GM19467 (cell line): ENCODE measurements around the gene FOXN1.

Experiments
- ATAC-seq: cut with Tn5 transposase; IDR thresholded peaks from one replicate; pipeline ENCODE4 v1.9.1; 2021; ENCODE audit warnings: mild to moderate bottlenecking, moderate library complexity; ENCODE audit not compliant: unreplicated experiment

FOXN1 gene

GRCh38 chr17:28498652-28499363 is 7.3 kb upstream of the FOXN1 start:
- no peak for ATAC-seq

- ATAC-seq, result no peak
Measured at GRCh38 chr17:28499364-28499664, 6.8 kb upstream of the FOXN1 start.

GRCh38 chr17:28499684-28500357 is 6.3 kb upstream of the FOXN1 start:
- ATAC-seq, result no peak

- no peak for ATAC-seq
Measured at GRCh38 chr17:28500712-28501379, 5.3 kb upstream of the FOXN1 start.

- no peak for ATAC-seq
Measured at GRCh38 chr17:28501421-28502284, 4.5 kb upstream of the FOXN1 start.

GRCh38 chr17:28503420-28503819 is 2.7 kb upstream of the FOXN1 start:
- no peak for ATAC-seq

GRCh38 chr17:28506763-28507487 is 777 bp downstream of the FOXN1 start:
- ATAC-seq, result no peak

- ATAC-seq, result no peak
Measured at GRCh38 chr17:28507567-28508203, 1.5 kb downstream of the FOXN1 start.

- ATAC-seq, result no peak
Measured at GRCh38 chr17:28508211-28508724, 2.1 kb downstream of the FOXN1 start.

- no peak for ATAC-seq
Measured at GRCh38 chr17:28509789-28510188, 3.6 kb downstream of the FOXN1 start.

- no peak for ATAC-seq
Measured at GRCh38 chr17:28511858-28512461, 5.8 kb downstream of the FOXN1 start.

GRCh38 chr17:28513476-28513875 is 7.3 kb downstream of the FOXN1 start:
- no peak for ATAC-seq

- ATAC-seq, result no peak
Measured at GRCh38 chr17:28514561-28515002, 8.4 kb downstream of the FOXN1 start.

- ATAC-seq, result no peak
Measured at GRCh38 chr17:28515518-28515917, 9.4 kb downstream of the FOXN1 start.

GRCh38 chr17:28518132-28518531 is 12.0 kb downstream of the FOXN1 start:
- ATAC-seq, result no peak

GRCh38 chr17:28518578-28518977 is 12.4 kb downstream of the FOXN1 start:
- ATAC-seq, result no peak

GRCh38 chr17:28519236-28519635 is 13.1 kb downstream of the FOXN1 start:
- no peak for ATAC-seq

GRCh38 chr17:28520687-28521086 is 14.5 kb downstream of the FOXN1 start:
- no peak for ATAC-seq

GRCh38 chr17:28521311-28522085 is 15.3 kb downstream of the FOXN1 start:
- no peak for ATAC-seq
